Stimulated activated naive CD8-positive, alpha-beta T cell treated with anti-CD3 and anti-CD28 coated beads, Interleukin-15, amount 100 ng/mL, for 72 hours (primary cell): ENCODE data around the gene DESI2.
"Not testable (repeated sequence)": the region's sequence is repeated elsewhere in the genome, so short reads cannot be mapped to it uniquely, and the experiment has no call there.

ENCODE experiments used
- ATAC-seq: fragments of 150-1000 bp; cut with Tn5 transposase; 2 replicates; pipeline ENCODE4 v1.10.0; 2021; ENCODE audit warnings: mild to moderate bottlenecking, moderate library complexity
- DNase-seq, 2 donors: peaks; one replicate each; pipeline ENCODE4 v3.0.0; 2021 to 2022
- H3K27ac Mint-ChIP-seq, 2 donors: one replicate each; pipeline ENCODE4 v1.8.0; 2022; ENCODE audit warnings: mild to moderate bottlenecking in 2 of 2, mixed read lengths in 2 of 2, moderate library complexity in 2 of 2
- H3K27me3 Mint-ChIP-seq: one replicate; pipeline ENCODE4 v1.8.0; 2022; ENCODE audit warnings: mixed read lengths
- H3K4me1 Mint-ChIP-seq: one replicate; pipeline ENCODE4 v1.8.0; 2022; ENCODE audit warnings: mild to moderate bottlenecking, mixed read lengths
- H3K4me3 Mint-ChIP-seq, 2 donors: one replicate each; pipeline ENCODE4 v1.8.0; 2022; ENCODE audit warnings: mild to moderate bottlenecking in 2 of 2, mixed read lengths in 2 of 2, moderate library complexity in 1 of 2
- H3K9me3 Mint-ChIP-seq, 2 donors: one replicate each; pipeline ENCODE4 v1.8.0; 2022; ENCODE audit warnings: mixed read lengths in 2 of 2

Gene DESI2

GRCh38 chr1:244710474-244711062 lies 57.6 kb downstream of the DESI2 start:
- Mint-ChIP-seq H3K27ac (no peak overlapping the region), H3K27me3 (no peaks in the 10 kb centered on the region), H3K4me1 (no peaks in the 10 kb centered on the region), H3K4me3 (no peak overlapping the region), H3K9me3 (no peaks in the 10 kb centered on the region)
- ATAC-seq (no peak), DNase-seq (no peak)

GRCh38 chr1:244712669-244713068 lies 59.7 kb downstream of the DESI2 start:
- Mint-ChIP-seq H3K27ac (no peak overlapping the region), H3K4me1 (no peaks in the 10 kb centered on the region), H3K9me3 (no peaks in the 10 kb centered on the region), H3K27me3 (no peaks in the 10 kb centered on the region), H3K4me3 (no peak overlapping the region)
- DNase-seq, result no peak
- peak; percentile 68 for ATAC-seq

- Mint-ChIP-seq H3K27ac (no peak overlapping the region), H3K9me3 (no peaks in the 10 kb centered on the region), H3K4me3 (no peak overlapping the region), H3K27me3 (no peaks in the 10 kb centered on the region), H3K4me1 (no peaks in the 10 kb centered on the region)
- ATAC-seq (no peak), DNase-seq (no peak)
Observed at GRCh38 chr1:244713332-244713731, 60.4 kb downstream of the DESI2 start.

GRCh38 chr1:244727871-244728474 lies 75.0 kb downstream of the DESI2 start:
- ATAC-seq, result no peak
- H3K9me3 Mint-ChIP-seq, result no peaks in the 10 kb centered on the region
- no peak overlapping the region for H3K4me3 Mint-ChIP-seq
- peaks cover 23% of the 10 kb centered on the region for H3K27me3 Mint-ChIP-seq
- H3K4me1 Mint-ChIP-seq, result peaks cover 14% of the 10 kb centered on the region
- no peak overlapping the region for H3K27ac Mint-ChIP-seq
- DNase-seq, result no peak

GRCh38 chr1:244730153-244730933 lies 77.4 kb downstream of the DESI2 start:
- peak overlapping the region; percentile 54 to 90 for H3K27ac Mint-ChIP-seq
- H3K4me1 Mint-ChIP-seq, result peaks cover 14% of the 10 kb centered on the region
- peak overlapping the region; percentile 90 to 91 for H3K4me3 Mint-ChIP-seq
- no peaks in the 10 kb centered on the region for H3K9me3 Mint-ChIP-seq
- H3K27me3 Mint-ChIP-seq, result peaks cover 27% of the 10 kb centered on the region
- peak; percentile 49 to 51 for DNase-seq
- ATAC-seq, result peak; percentile 77

GRCh38 chr1:244730934-244731434 lies 78.1 kb downstream of the DESI2 start:
- peaks cover 14% of the 10 kb centered on the region for H3K4me1 Mint-ChIP-seq
- H3K9me3 Mint-ChIP-seq, result no peaks in the 10 kb centered on the region
- no peak for DNase-seq
- peak overlapping the region; percentile 76 to 90 for H3K27ac Mint-ChIP-seq
- peak overlapping the region; percentile 74 to 91 for H3K4me3 Mint-ChIP-seq
- H3K27me3 Mint-ChIP-seq, result peaks cover 27% of the 10 kb centered on the region
- ATAC-seq, result no peak

GRCh38 chr1:244731651-244732050 lies 78.7 kb downstream of the DESI2 start:
- ATAC-seq (no peak), DNase-seq (no peak)
- Mint-ChIP-seq H3K9me3 (no peaks in the 10 kb centered on the region), H3K27ac (no peak overlapping the region), H3K4me3 (peak overlapping the region in 1 of 2 donors; percentile 74), H3K27me3 (peaks cover 27% of the 10 kb centered on the region), H3K4me1 (peaks cover 14% of the 10 kb centered on the region)

- no peaks in the 10 kb centered on the region for H3K9me3 Mint-ChIP-seq
- H3K4me3 Mint-ChIP-seq, result no peak overlapping the region
- peaks cover 14% of the 10 kb centered on the region for H3K4me1 Mint-ChIP-seq
- no peak overlapping the region for H3K27ac Mint-ChIP-seq
- DNase-seq (no peak), ATAC-seq (no peak)
- peaks cover 27% of the 10 kb centered on the region for H3K27me3 Mint-ChIP-seq
Observed at GRCh38 chr1:244732851-244733450, 80.0 kb downstream of the DESI2 start.

GRCh38 chr1:244735404-244735803 lies 82.5 kb downstream of the DESI2 start:
- Mint-ChIP-seq H3K9me3 (no peaks in the 10 kb centered on the region), H3K4me3 (no peak overlapping the region), H3K4me1 (no peaks in the 10 kb centered on the region), H3K27me3 (peaks cover 27% of the 10 kb centered on the region), H3K27ac (peak overlapping the region; percentile 12 to 86)
- ATAC-seq (no peak), DNase-seq (no peak)

GRCh38 chr1:244735876-244736561 lies 83.1 kb downstream of the DESI2 start:
- no peak for ATAC-seq
- no peak for DNase-seq
- H3K4me3 Mint-ChIP-seq, result no peak overlapping the region
- no peak overlapping the region for H3K27ac Mint-ChIP-seq
- H3K9me3 Mint-ChIP-seq, result no peaks in the 10 kb centered on the region
- H3K27me3 Mint-ChIP-seq, result peaks cover 23% of the 10 kb centered on the region
- H3K4me1 Mint-ChIP-seq, result no peaks in the 10 kb centered on the region

- DNase-seq, H3K27me3 Mint-ChIP-seq, H3K9me3 Mint-ChIP-seq, ATAC-seq, H3K27ac Mint-ChIP-seq, H3K4me1 Mint-ChIP-seq, H3K4me3 Mint-ChIP-seq: not testable (repeated sequence)
Observed at GRCh38 chr1:244739140-244739539, 86.2 kb downstream of the DESI2 start.

- ATAC-seq, H3K4me3 Mint-ChIP-seq, DNase-seq, H3K27ac Mint-ChIP-seq, H3K4me1 Mint-ChIP-seq, H3K27me3 Mint-ChIP-seq, H3K9me3 Mint-ChIP-seq: not testable (repeated sequence)
Observed at GRCh38 chr1:244740027-244740617, 87.2 kb downstream of the DESI2 start.

- DNase-seq, result no peak
- Mint-ChIP-seq H3K9me3 (no peaks in the 10 kb centered on the region), H3K27ac (no peak overlapping the region), H3K27me3 (no peaks in the 10 kb centered on the region), H3K4me1 (no peaks in the 10 kb centered on the region), H3K4me3 (no peak overlapping the region)
- no peak for ATAC-seq
Observed at GRCh38 chr1:244741692-244742091, 88.8 kb downstream of the DESI2 start.

- DNase-seq, result no peak
- Mint-ChIP-seq H3K27me3 (no peaks in the 10 kb centered on the region), H3K4me1 (no peaks in the 10 kb centered on the region)
Observed at GRCh38 chr1:244749230-244750016, 96.5 kb downstream of the DESI2 start.

More at GRCh38 chr1:244749230-244750016, 96.5 kb downstream of the DESI2 start:
- Mint-ChIP-seq H3K4me3 (no peak overlapping the region), H3K9me3 (no peaks in the 10 kb centered on the region), H3K27ac (peak overlapping the region in 1 of 2 donors; percentile 40)
- no peak for ATAC-seq
